PC-9 (cell line): ENCODE measurements around the gene NKX2-4. TPM values are rescaled to one million over a fixed set of nuclear protein-coding genes. Genes with fewer than 3 reads are reported as not detected.
"Not testable (repeated sequence)": the region's sequence is repeated elsewhere in the genome, so short reads cannot be mapped to it uniquely, and the experiment has no call there.

Source experiments
- BruUV-seq: library from RNA; stranded (reverse); fragments of 400-500 nt; replicated peaks from 2 replicates; lab custom pipeline; 2021; lab: Mats Ljungman, UMichigan
- CTCF ChIA-PET: fragments of 300-600 bp; sonication (Branson Sonifier 250); formaldehyde crosslinking; loops from one replicate; lab custom pipeline; 2022; ENCODE audit warnings: antibody characterized with exemption; lab: Charles Lee
- POLR2A ChIA-PET: fragments of 300-600 bp; sonication (Branson Sonifier 250); formaldehyde crosslinking; loops from one replicate; lab custom pipeline; 2022; ENCODE audit warnings: antibody characterized with exemption; ENCODE audit not compliant: unreplicated experiment; lab: Charles Lee
- DNase-seq, 2 experiments: peaks; one replicate each; pipeline versions ENCODE4 v3.0.0 to v3.0.0-alpha.2; 2015 to 2022; ENCODE audit warnings: mixed read lengths in 1 of 2
- H2AFZ ChIP-seq: fragments of 200-600 bp; sonication (generic); 2 replicates; pipeline ENCODE4 v1.8.1; 2017; ENCODE audit warnings: antibody characterized with exemption
- H3F3A ChIP-seq: fragments of 200-600 bp; sonication (generic); 2 replicates; pipeline ENCODE4 v1.8.1; 2017; ENCODE audit warnings: antibody characterized with exemption, mild to moderate bottlenecking, low read depth; ENCODE audit not compliant: insufficient read depth
- H3K27ac ChIP-seq: fragments of 200-600 bp; sonication (generic); 2 replicates; pipeline ENCODE4 v1.6.1; 2016; ENCODE audit warnings: mixed run types
- H3K27me3 ChIP-seq: fragments of 200-600 bp; sonication (generic); 2 replicates; pipeline ENCODE4 v1.6.1; 2016; ENCODE audit warnings: low read depth, mixed run types; ENCODE audit not compliant: insufficient read depth
- H3K36me3 ChIP-seq: fragments of 200-600 bp; sonication (generic); 2 replicates; pipeline ENCODE4 v1.6.1; 2016; ENCODE audit warnings: low read depth, mixed run types
- H3K4me1 ChIP-seq: fragments of 200-600 bp; sonication (generic); replicated peaks from 2 replicates; pipeline ENCODE4 v1.6.1; 2016; ENCODE audit warnings: mixed run types; ENCODE audit not compliant: insufficient read depth
- H3K4me2 ChIP-seq: fragments of 200-600 bp; sonication (generic); 2 replicates; pipeline ENCODE4 v1.6.1; 2017; ENCODE audit warnings: mixed run types
- H3K4me3 ChIP-seq: fragments of 200-600 bp; sonication (generic); 2 replicates; pipeline ENCODE4 v1.6.1; 2016; ENCODE audit warnings: mixed run types
- H3K79me2 ChIP-seq: fragments of 200-600 bp; sonication (generic); 2 replicates; pipeline ENCODE4 v1.6.1; 2017; ENCODE audit warnings: low read depth, mixed run types
- H3K9me2 ChIP-seq: fragments of 200-600 bp; sonication (generic); 2 replicates; pipeline ENCODE4 v1.8.1; 2017; ENCODE audit warnings: mild to moderate bottlenecking; ENCODE audit not compliant: insufficient read depth
- H3K9me3 ChIP-seq: fragments of 200-600 bp; sonication (generic); 2 replicates; pipeline ENCODE4 v1.8.1; 2016; ENCODE audit warnings: low read depth; ENCODE audit not compliant: insufficient read depth
- H4K20me1 ChIP-seq: fragments of 200-600 bp; sonication (generic); 2 replicates; pipeline ENCODE4 v1.8.1; 2017; ENCODE audit not compliant: insufficient read depth
- CTCF ChIP-seq: fragments of 200-600 bp; sonication (generic); conservative IDR thresholded peaks from 2 replicates; pipeline ENCODE4 v1.6.1; 2017; ENCODE audit warnings: mixed run types, antibody characterized with exemption, mild to moderate bottlenecking, moderate library complexity
- EZH2 ChIP-seq: fragments of 200-600 bp; sonication (generic); IDR thresholded peaks from 2 replicates; pipeline ENCODE4 v1.8.0; 2017; ENCODE audit warnings: antibody characterized with exemption, low read depth
- intact Hi-C: fragments of 100-400 bp; cut with micrococcal nuclease; formaldehyde crosslinking; loops from one replicate; pipeline ENCODE4 v1.10.0; 2022; ENCODE audit not compliant: unreplicated experiment
- total RNA-seq: library from RNA; stranded (reverse); gene quantifications from 2 replicates; pipeline ENCODE4 v1.2.3, GENCODE V29; 2021

The NKX2-4 gene
- total RNA-seq, 1 experiment from 2014 or later = not detected

- ChIA-PET POLR2A (no interaction called here), CTCF (no interaction called here)
- intact Hi-C loops = no loop called here
- no peak overlapping the region for H3K27ac ChIP-seq
- no peak overlapping the region for H3K4me3 ChIP-seq
- no peaks in the 10 kb centered on the region for H3K36me3 ChIP-seq
- no peaks in the 10 kb centered on the region for H4K20me1 ChIP-seq
- DNase-seq = no peak
- no peak overlapping the region for H2AFZ ChIP-seq
- no peaks in the 10 kb centered on the region for H3K9me2 ChIP-seq
- no peaks in the 10 kb centered on the region for H3K79me2 ChIP-seq
- H3K4me2 ChIP-seq = no peak overlapping the region
- no peaks in the 10 kb centered on the region for H3K4me1 ChIP-seq
- H3K9me3 ChIP-seq = no peaks in the 10 kb centered on the region
- no peaks in the 10 kb centered on the region for H3F3A ChIP-seq
- TF ChIP-seq CTCF (no peak), EZH2 (no peak)
- no TSS peak for BruUV-seq
- 0 out of 2 replicates have a peak, but pooled peaks cover 6% of the 10 kb centered on the region for H3K27me3 ChIP-seq
These were observed 24.4 kb upstream of the NKX2-4 start for GRCh38 chr20:21421601-21422236.

DNA sequence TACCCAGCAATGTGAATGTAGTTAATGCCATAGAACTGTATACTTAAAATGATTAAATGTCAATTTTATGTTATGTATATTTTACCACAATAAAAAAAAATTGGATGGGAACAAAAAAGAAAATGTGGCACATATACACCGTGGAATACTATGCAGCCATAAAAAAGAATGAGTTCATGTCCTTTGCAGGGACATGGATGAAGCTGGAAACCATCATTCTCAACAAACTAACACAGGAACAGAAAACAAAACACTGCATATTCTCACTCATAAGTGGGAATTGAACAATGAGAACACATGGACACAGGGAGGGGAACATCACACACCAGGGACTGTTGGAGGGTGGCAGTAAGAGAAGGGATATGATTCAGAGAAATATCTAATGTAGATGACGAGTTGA lies 21.8 kb upstream of the NKX2-4 start:
- H3K4me2 ChIP-seq, H3K4me1 ChIP-seq, H3F3A ChIP-seq, intact Hi-C loops, H3K4me3 ChIP-seq, CTCF ChIA-PET, H2AFZ ChIP-seq, H3K79me2 ChIP-seq, H4K20me1 ChIP-seq, H3K9me2 ChIP-seq, POLR2A ChIA-PET, H3K27ac ChIP-seq, DNase-seq, BruUV-seq, H3K9me3 ChIP-seq, H3K36me3 ChIP-seq: not testable (repeated sequence)
- H3K27me3 ChIP-seq = peaks cover 14% of the 10 kb centered on the region

- intact Hi-C loops, POLR2A ChIA-PET, H3K27ac ChIP-seq, DNase-seq, H3K36me3 ChIP-seq, H3F3A ChIP-seq, BruUV-seq, H3K4me2 ChIP-seq, H3K9me2 ChIP-seq, H3K4me3 ChIP-seq, H2AFZ ChIP-seq, H3K79me2 ChIP-seq, H3K4me1 ChIP-seq, H3K9me3 ChIP-seq, CTCF ChIA-PET, H4K20me1 ChIP-seq: not testable (repeated sequence)
- peaks cover 22% of the 10 kb centered on the region for H3K27me3 ChIP-seq
These were observed 16.7 kb upstream of the NKX2-4 start for GRCh38 chr20:21413996-21414395.

DNA sequence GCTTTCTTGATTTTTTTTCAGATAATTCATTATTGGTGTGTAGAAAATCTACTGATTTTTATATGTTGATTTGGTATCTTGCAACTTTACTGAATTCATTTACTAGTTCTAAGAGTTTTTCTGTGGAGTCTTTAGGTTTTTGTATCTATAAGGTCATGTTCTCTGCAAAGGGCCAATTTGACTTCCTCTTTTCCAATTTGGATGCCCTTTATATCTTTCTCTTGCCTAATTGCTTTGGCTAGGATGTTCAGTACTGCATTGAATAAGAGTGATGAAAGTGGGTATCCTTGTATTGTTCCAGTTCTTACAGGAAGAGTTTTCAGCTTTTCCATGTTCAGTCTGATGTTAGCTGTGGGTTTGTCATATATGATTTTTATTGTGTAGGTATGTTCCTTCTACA lies 14.4 kb upstream of the NKX2-4 start:
- BruUV-seq = no TSS peak
- Histone ChIP-seq H3K4me2 (no peak overlapping the region), H3K4me3 (no peak overlapping the region), H3F3A (no peaks in the 10 kb centered on the region), H3K9me2 (no peaks in the 10 kb centered on the region), H3K36me3 (no peaks in the 10 kb centered on the region), H3K27ac (no peak overlapping the region), H2AFZ (no peak overlapping the region), H4K20me1 (no peaks in the 10 kb centered on the region), H3K9me3 (no peaks in the 10 kb centered on the region), H3K27me3 (peaks cover 27% of the 10 kb centered on the region), H3K4me1 (no peaks in the 10 kb centered on the region), H3K79me2 (no peaks in the 10 kb centered on the region)
- DNase-seq = no peak
- ChIA-PET POLR2A (interaction anchor here (0.6 kb wide), 1 partner anchor 201 kb away, joined by 6 read pairs; no protein-coding TSS in a partner anchor), CTCF (no interaction called here)
- TF ChIP-seq CTCF (no peak), EZH2 (no peak)
- intact Hi-C loops = no loop called here
